ENCODE results near the gene ZBTB24.

DNA sequence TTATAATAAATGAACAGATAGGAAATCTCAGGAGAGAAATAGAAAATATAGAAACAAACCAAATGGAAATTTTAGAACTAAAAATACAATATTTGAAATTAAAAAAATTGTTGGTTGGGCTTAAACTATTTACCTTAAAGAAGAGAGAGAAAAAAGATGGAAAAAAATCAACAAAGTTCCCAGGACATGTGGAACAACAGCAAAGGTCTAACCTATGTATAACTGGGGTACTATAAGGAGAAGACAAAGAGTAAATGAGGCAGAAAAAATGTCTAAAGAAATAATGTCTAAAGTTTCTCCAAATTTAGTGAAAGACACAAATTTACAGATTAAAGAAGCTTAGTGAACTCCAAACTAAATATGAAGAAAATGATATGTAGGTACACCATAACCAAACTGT is 41.1 kb upstream of the ZBTB24 start:
- TF ChIP-seq, protein P1, sequence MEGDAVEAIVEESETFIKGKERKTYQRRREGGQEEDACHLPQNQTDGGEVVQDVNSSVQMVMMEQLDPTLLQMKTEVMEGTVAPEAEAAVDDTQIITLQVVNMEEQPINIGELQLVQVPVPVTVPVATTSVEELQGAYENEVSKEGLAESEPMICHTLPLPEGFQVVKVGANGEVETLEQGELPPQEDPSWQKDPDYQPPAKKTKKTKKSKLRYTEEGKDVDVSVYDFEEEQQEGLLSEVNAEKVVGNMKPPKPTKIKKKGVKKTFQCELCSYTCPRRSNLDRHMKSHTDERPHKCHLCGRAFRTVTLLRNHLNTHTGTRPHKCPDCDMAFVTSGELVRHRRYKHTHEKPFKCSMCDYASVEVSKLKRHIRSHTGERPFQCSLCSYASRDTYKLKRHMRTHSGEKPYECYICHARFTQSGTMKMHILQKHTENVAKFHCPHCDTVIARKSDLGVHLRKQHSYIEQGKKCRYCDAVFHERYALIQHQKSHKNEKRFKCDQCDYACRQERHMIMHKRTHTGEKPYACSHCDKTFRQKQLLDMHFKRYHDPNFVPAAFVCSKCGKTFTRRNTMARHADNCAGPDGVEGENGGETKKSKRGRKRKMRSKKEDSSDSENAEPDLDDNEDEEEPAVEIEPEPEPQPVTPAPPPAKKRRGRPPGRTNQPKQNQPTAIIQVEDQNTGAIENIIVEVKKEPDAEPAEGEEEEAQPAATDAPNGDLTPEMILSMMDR (IDR thresholded peaks at IDR 0.05): no peak
- no peak for TF ChIP-seq TCF7L2 (IDR thresholded peaks at IDR 0.05; ENCODE audit: low read depth, low read length)
- no peak for TF ChIP-seq POLR2AphosphoS5 (IDR thresholded peaks at IDR 0.05; ENCODE audit: low read depth, low read length)

Measured in Panc1 (cell line).